Stimulated activated naive CD8-positive, alpha-beta T cell treated with anti-CD3 and anti-CD28 coated beads, Interleukin-15, amount 100 ng/mL, for 72 hours (primary cell): ENCODE results near the gene ROBO2.

Source experiments
- ATAC-seq: fragments of 150-1000 bp; cut with Tn5 transposase; 2 replicates; pipeline ENCODE4 v1.10.0; 2021; ENCODE audit warnings: mild to moderate bottlenecking, moderate library complexity
- DNase-seq, 2 donors: peaks; one replicate each; pipeline ENCODE4 v3.0.0; 2021 to 2022
- H3K27ac Mint-ChIP-seq, 2 donors: one replicate each; pipeline ENCODE4 v1.8.0; 2022; ENCODE audit warnings: mild to moderate bottlenecking in 2 of 2, mixed read lengths in 2 of 2, moderate library complexity in 2 of 2
- H3K27me3 Mint-ChIP-seq: one replicate; pipeline ENCODE4 v1.8.0; 2022; ENCODE audit warnings: mixed read lengths
- H3K4me1 Mint-ChIP-seq: one replicate; pipeline ENCODE4 v1.8.0; 2022; ENCODE audit warnings: mild to moderate bottlenecking, mixed read lengths
- H3K4me3 Mint-ChIP-seq, 2 donors: one replicate each; pipeline ENCODE4 v1.8.0; 2022; ENCODE audit warnings: mild to moderate bottlenecking in 2 of 2, mixed read lengths in 2 of 2, moderate library complexity in 1 of 2
- H3K9me3 Mint-ChIP-seq, 2 donors: one replicate each; pipeline ENCODE4 v1.8.0; 2022; ENCODE audit warnings: mixed read lengths in 2 of 2

Gene ROBO2

DNA sequence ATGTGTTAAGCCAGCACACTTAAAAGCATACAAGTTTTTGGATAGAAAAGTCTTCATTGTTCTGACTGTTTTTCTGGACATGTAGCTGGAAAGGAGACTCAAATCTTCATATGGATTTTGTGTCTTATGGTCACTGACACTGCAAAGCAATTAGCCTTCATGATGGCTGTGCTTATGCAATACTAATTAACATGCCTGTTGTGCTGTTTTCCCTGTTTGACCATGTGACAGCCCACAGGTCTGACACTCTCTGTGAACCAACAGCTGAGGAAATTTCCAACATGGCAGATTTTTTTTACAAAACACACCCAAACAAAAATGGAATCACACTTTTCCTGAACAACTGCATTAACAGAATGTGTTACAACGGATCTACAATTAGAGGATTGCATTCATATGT, 248.4 kb downstream of the ROBO2 start:
- DNase-seq (no peak), ATAC-seq (no peak)
- Mint-ChIP-seq H3K27ac (no peak overlapping the region), H3K27me3 (no peaks in the 10 kb centered on the region), H3K9me3 (peaks cover 10 to 32% of the 10 kb centered on the region in 2 donors), H3K4me3 (no peak overlapping the region), H3K4me1 (no peaks in the 10 kb centered on the region)

DNA sequence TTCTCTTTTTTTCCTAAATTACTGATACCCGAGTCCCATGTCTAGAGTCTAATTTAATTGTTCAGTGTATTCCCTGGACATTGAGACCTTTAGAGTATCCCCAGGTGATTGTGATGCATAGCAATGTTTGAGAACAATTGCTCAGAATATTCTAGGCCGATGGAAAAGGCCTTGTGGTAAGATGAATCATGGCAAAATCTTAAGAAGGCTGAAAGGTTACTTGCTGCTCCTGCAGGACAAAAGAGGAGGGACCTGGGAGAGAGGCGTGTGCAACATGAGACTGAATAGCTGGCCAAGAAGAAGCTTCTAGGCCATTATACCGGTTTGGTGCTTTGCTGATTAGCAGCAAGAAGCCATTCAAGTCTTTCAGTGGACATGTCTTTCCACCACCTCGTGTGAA, 256.6 kb downstream of the ROBO2 start:
- no peaks in the 10 kb centered on the region for H3K27me3 Mint-ChIP-seq
- H3K4me1 Mint-ChIP-seq = no peaks in the 10 kb centered on the region
- DNase-seq = no peak
- H3K9me3 Mint-ChIP-seq = peaks cover 47 to 50% of the 10 kb centered on the region in 2 donors
- H3K27ac Mint-ChIP-seq = no peak overlapping the region
- ATAC-seq = no peak
- H3K4me3 Mint-ChIP-seq = no peak overlapping the region

DNA sequence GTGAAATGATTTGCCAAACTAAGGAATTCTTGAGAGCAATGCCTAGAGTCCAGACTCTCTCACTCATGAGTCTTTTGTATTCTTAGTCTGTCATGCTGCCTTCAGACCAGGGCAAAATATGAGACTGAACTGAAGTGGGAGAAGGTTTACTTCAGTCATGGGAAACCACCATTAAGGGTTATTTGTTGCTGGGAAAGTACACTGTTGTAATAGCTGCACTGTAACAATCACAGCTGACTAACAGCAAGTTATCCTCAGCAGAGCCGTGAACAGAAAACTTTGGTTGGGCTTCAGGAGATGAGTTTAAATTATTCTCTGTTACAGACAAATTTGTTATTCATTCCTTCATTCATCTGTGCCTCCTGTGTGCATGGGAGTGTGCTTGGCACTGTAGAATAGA, 258.5 kb downstream of the ROBO2 start:
- no peak overlapping the region for H3K27ac Mint-ChIP-seq
- H3K9me3 Mint-ChIP-seq = peaks cover 33 to 42% of the 10 kb centered on the region in 2 donors
- DNase-seq (no peak), ATAC-seq (no peak)
- H3K4me1 Mint-ChIP-seq = no peaks in the 10 kb centered on the region
- H3K4me3 Mint-ChIP-seq = no peak overlapping the region
- H3K27me3 Mint-ChIP-seq = no peaks in the 10 kb centered on the region

DNA sequence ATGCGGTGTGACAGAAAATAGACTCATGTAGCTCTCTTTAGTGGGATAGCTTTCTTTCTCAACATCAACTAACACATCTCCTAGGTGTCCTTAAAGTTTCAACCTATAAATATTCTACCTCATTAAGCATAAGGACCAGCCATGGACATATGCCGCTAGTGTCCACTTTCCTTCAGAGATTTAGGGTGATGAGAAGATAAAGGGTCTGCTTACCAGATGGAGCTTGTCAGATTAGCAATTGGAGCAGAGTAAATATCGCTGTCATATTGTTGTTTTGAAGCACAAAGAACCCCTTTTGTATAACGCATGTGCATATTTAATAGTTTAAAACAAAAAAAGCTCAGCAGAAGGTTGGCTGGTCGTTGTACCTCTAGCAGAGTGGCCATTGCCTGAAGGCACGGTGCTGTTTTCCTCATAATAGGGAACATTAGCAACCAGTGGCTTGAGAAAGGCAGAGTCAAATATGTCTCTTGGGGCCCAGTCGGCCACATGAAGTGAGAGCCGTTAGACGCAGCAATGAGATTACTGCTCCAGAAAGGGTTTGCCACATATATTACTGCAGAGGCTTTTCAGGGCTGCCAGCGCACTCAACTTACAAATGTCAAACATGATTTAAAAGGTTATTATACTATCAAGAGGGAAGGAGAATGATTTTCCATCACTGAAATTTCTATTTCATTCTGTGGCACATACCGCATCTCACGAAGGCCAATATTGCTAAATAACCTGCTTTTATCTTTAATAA, 264.2 kb downstream of the ROBO2 start:
- no peaks in the 10 kb centered on the region for H3K27me3 Mint-ChIP-seq
- H3K9me3 Mint-ChIP-seq = peaks cover 5 to 6% of the 10 kb centered on the region in 2 donors
- DNase-seq (no peak), ATAC-seq (no peak)
- H3K4me3 Mint-ChIP-seq = no peak overlapping the region
- no peaks in the 10 kb centered on the region for H3K4me1 Mint-ChIP-seq
- no peak overlapping the region for H3K27ac Mint-ChIP-seq

DNA sequence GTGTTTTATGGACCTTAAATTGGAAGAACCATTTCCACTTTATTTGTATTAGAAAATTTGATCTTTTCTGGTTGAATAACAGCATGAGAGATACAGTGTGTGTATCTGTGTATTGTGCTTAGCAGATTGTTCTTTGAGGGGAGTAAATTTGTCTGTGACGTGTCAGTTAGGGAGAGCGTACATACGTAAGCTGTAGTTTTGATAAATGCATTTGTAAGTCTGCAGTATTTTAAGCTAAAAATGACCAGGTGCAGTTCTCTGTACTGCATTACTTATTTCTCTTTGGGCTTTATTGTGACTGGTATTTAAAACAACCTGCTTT, 264.8 kb downstream of the ROBO2 start:
- ATAC-seq = no peak
- H3K27ac Mint-ChIP-seq = no peak overlapping the region
- H3K4me1 Mint-ChIP-seq = no peaks in the 10 kb centered on the region
- no peak overlapping the region for H3K4me3 Mint-ChIP-seq
- H3K27me3 Mint-ChIP-seq = no peaks in the 10 kb centered on the region
- peaks cover 0 to 1% of the 10 kb centered on the region in 2 donors for H3K9me3 Mint-ChIP-seq
- DNase-seq = no peak

DNA sequence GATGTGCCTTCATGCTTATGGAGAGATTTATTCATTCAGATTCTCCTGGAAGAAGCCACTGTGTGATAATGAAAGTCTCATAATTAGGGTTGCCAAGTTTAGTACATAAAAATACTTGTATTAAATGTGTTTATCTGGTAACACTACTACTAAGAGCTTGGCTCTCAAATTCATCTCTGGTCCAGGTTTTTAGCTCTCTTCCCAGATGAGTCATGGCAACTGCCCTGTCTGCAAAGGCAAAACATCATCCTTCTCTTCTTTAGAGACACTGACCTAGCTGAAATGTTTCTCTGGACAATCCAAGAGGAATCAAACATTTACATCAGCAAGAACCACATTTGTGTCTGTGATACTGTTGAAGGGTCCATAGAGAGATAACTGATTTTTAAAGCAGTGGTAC, 269.6 kb downstream of the ROBO2 start:
- Mint-ChIP-seq H3K9me3 (peaks cover 0 to 5% of the 10 kb centered on the region in 2 donors), H3K27ac (no peak overlapping the region), H3K4me1 (no peaks in the 10 kb centered on the region), H3K27me3 (no peaks in the 10 kb centered on the region), H3K4me3 (no peak overlapping the region)
- no peak for DNase-seq
- no peak for ATAC-seq

DNA sequence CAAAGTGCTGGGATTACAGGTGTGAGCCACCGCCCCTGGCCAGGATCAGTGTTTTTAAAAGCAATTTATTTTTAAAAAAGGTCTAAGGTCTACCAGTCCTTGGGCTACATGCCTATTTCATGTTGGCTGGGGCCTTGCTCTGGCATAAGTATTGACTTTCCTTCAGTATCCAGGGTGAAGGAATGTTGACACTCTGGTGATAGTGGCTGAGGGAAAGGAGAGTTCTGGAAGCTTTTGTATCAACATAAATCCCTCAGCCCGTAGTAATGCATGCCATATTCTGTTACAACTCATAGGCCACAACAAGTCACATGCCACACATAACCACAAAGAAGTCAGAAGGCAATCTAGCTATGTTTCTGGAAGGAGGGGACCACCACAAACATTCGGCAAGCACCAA, 273.9 kb downstream of the ROBO2 start:
- H3K9me3 Mint-ChIP-seq = peaks cover 0 to 5% of the 10 kb centered on the region in 2 donors
- no peak for DNase-seq
- no peak for ATAC-seq
- H3K4me1 Mint-ChIP-seq = no peaks in the 10 kb centered on the region
- H3K27me3 Mint-ChIP-seq = no peaks in the 10 kb centered on the region
- no peak overlapping the region for H3K4me3 Mint-ChIP-seq
- no peak overlapping the region for H3K27ac Mint-ChIP-seq

DNA sequence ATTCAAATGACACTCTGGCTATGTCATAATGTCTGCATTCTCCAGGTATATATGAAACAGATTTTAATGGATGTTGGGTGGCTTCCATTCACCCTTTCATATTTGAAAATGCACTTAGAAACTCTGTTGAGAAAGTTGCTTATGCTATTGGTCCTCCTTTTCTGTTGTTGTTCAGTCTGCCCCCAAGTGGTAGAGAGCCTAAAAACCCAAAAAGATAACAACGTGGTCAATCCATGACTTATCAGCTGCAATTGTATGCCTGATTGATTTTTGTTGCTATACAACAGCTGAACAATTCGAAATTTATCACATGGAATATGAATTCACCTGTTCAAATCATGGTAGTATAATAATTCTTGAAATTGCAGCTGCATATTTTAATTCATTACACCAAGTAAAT, 279.8 kb downstream of the ROBO2 start:
- Mint-ChIP-seq H3K27ac (no peak overlapping the region), H3K4me3 (no peak overlapping the region), H3K4me1 (no peaks in the 10 kb centered on the region), H3K9me3 (peaks cover 4 to 6% of the 10 kb centered on the region in 2 donors), H3K27me3 (no peaks in the 10 kb centered on the region)
- ATAC-seq (no peak), DNase-seq (no peak)

DNA sequence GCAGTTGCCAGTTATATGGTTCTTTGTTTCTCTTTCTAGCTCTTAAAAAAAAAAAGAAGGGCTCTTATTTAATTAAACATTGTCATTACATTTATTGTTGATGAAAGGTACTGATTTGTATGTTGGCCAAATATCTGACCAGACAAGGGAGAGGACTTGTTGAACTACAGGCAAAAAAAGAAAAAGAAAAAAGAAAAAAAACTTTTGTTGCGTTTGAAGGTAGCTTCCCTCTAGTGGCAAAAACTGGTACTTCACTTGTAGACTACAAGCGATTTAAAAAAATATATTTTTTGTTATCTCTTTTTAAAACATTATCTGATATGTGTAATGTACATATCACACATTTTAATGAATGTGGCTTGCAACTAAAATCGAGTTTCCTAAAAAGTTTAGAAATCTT, 280.6 kb downstream of the ROBO2 start:
- Mint-ChIP-seq H3K27ac (no peak overlapping the region), H3K4me1 (no peaks in the 10 kb centered on the region), H3K27me3 (no peaks in the 10 kb centered on the region), H3K9me3 (peaks cover 4 to 6% of the 10 kb centered on the region in 2 donors), H3K4me3 (no peak overlapping the region)
- ATAC-seq (no peak), DNase-seq (no peak)

DNA sequence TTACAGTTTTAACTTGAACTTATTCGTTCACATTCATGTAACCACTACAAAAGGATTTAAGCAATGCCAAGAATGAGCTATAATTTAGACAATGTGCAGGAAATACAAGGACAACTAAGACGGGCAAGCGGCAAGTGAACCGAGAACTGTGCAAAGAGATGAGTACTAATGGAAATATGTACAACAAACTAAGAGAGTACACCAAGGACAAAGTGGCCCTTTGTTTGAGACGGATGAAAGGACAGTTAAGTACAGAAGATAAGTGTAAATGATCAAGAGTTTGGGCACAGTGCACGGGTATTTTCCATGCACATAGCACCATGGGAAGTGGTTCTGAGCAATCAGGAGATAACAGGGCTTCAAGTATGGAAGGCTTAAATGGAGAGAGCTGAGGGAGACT, 281.7 kb downstream of the ROBO2 start:
- H3K27me3 Mint-ChIP-seq = no peaks in the 10 kb centered on the region
- H3K4me1 Mint-ChIP-seq = no peaks in the 10 kb centered on the region
- H3K27ac Mint-ChIP-seq = no peak overlapping the region
- peaks cover 4 to 6% of the 10 kb centered on the region in 2 donors for H3K9me3 Mint-ChIP-seq
- ATAC-seq (no peak), DNase-seq (no peak)
- no peak overlapping the region for H3K4me3 Mint-ChIP-seq

DNA sequence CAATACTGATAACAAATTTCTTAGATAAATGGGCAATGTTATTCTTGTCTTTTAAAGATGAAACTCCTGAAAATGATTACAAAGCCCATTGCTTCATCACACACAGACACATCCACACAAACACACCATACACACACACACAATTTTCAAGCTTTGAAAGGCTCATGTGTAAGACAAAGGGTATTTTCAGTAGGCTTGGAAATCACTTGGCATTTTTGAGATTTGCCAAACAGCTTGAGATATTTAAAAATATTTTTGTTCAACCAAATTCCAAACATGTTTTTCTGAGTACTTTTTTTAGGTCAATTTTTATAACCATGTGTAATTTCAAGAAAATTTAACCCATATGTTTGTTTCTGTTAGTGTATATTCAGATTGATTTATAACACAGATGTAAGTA, 283.7 kb downstream of the ROBO2 start:
- ATAC-seq (no peak), DNase-seq (no peak)
- Mint-ChIP-seq H3K4me3 (no peak overlapping the region), H3K27me3 (no peaks in the 10 kb centered on the region), H3K27ac (no peak overlapping the region), H3K4me1 (no peaks in the 10 kb centered on the region), H3K9me3 (peaks cover 4 to 6% of the 10 kb centered on the region in 2 donors)

DNA sequence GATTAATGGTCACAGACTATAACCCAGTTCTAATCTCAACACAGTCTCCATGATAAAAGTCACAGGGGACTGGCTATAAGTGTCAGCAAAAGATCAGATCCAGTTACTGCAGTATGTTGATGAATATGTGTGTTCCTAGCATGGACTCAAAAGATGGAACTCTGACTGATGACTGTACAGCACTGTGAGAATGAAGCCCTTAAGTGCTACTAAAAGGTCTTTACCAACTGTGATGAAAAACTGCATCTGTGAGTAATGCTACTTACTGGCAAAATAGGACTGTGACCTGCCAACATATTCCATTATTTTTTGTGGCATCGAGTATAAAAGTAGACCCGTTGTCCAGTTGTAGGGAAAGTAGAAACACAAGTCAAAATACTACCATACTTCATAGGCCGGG, 284.2 kb downstream of the ROBO2 start:
- Mint-ChIP-seq H3K27me3 (no peaks in the 10 kb centered on the region), H3K9me3 (peaks cover 4 to 6% of the 10 kb centered on the region in 2 donors), H3K4me1 (no peaks in the 10 kb centered on the region), H3K4me3 (no peak overlapping the region), H3K27ac (no peak overlapping the region)
- ATAC-seq = no peak
- no peak for DNase-seq

DNA sequence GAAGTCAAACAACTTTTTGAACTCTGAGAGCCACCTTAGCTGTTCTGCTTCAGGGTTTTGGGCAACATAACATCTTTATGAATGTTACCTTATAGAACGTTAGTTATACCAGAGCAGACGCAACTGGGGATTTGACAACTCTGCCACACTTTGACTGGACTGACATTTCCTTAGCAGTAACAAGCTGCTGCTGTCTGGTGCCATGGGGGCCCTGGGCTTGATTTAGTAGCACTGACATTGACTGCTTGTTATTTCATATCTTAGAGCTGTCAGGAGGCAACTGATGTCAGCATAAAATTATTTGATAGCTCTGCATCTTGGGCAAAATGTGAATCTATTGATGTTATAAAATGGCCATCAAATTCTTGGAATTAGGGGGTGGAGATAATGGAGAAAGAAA, 285.4 kb downstream of the ROBO2 start:
- no peak for ATAC-seq
- Mint-ChIP-seq H3K4me3 (no peak overlapping the region), H3K27ac (no peak overlapping the region), H3K27me3 (no peaks in the 10 kb centered on the region), H3K9me3 (peaks cover 6 to 9% of the 10 kb centered on the region in 2 donors), H3K4me1 (no peaks in the 10 kb centered on the region)
- DNase-seq = no peak

DNA sequence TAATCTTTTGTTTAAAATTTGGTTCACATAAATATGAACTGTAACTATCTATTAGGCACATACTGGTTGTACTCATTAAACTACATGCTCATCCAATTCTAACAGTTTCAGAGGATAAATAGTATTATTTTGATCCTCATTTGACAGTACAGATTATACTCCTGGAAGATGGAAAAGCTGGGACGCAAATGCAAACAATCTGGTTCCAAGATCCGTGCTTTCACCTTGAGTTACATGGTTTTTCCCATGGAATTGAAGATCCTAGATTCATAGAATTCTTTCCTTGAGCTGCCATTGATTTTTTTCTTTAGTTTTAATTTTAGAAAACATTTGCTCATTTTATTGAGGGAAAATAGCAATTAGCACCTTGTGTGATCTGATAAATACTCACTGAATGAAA, 285.8 kb downstream of the ROBO2 start:
- Mint-ChIP-seq H3K27me3 (no peaks in the 10 kb centered on the region), H3K9me3 (peaks cover 6 to 9% of the 10 kb centered on the region in 2 donors), H3K27ac (no peak overlapping the region), H3K4me1 (no peaks in the 10 kb centered on the region), H3K4me3 (no peak overlapping the region)
- ATAC-seq = no peak
- DNase-seq = no peak

DNA sequence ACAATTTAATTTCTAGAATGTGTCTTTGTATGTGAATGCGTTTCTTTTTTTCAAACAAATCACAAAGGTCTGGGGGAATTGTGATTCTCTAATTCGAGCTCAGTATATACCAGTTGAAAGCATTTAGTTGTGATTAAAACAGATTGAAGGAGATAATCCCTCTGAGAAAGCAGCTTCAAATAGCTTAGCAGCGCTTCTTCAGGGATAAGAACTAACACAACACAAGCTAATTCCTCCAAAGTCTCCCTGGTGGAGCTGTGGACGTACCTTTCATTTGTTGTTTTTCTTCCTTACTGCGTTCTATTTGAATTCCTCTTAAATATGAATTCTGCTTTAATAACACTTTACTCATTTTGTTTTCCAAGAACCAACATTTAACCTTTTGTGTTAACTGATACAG, 286.7 kb downstream of the ROBO2 start:
- Mint-ChIP-seq H3K9me3 (peaks cover 4 to 8% of the 10 kb centered on the region in 2 donors), H3K27me3 (no peaks in the 10 kb centered on the region), H3K4me3 (no peak overlapping the region), H3K4me1 (no peaks in the 10 kb centered on the region), H3K27ac (no peak overlapping the region)
- ATAC-seq (no peak), DNase-seq (no peak)

DNA sequence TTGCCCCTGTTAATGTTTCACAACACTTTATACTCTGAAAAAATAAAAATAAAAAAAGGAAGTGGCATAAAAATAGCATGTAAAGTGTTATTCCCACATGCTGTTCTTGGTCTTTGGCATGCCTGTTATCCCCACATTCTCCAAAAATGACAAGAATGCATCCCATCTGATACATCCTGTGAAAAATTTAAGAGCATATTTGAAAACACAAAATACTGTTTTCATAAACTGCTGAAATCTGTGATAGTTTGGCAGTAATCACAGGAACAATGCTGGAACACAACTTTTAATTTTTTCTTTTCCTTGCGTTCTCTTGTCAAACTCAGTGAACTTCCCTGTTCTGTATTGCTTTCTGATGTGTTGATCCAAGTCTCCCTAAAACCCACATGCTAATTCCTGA, 288.8 kb downstream of the ROBO2 start:
- no peaks in the 10 kb centered on the region for H3K27me3 Mint-ChIP-seq
- no peak for DNase-seq
- no peak overlapping the region for H3K4me3 Mint-ChIP-seq
- ATAC-seq = no peak
- H3K9me3 Mint-ChIP-seq = peaks cover 0 to 5% of the 10 kb centered on the region in 2 donors
- no peak overlapping the region for H3K27ac Mint-ChIP-seq
- H3K4me1 Mint-ChIP-seq = no peaks in the 10 kb centered on the region

DNA sequence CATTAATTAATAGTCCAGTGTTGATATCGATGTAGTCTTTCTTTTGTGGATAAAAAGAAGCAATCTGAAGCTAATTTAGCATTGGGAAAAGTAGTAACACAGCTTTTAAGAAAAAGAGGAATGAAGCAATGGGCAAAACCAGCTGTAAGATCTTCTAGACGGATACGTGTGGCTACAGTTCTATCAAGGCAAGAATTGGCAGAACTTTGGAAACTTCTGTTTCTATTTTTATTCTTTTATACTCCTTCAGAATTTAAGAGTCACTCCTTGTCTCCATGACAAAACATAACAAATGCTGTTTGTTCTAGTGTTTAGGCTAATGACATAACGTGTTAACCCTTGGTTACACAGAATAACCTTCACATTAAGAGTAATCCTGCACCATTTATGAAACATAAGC, 289.2 kb downstream of the ROBO2 start:
- Mint-ChIP-seq H3K4me3 (no peak overlapping the region), H3K9me3 (peaks cover 0 to 8% of the 10 kb centered on the region in 2 donors), H3K27ac (no peak overlapping the region), H3K4me1 (no peaks in the 10 kb centered on the region), H3K27me3 (no peaks in the 10 kb centered on the region)
- no peak for ATAC-seq
- DNase-seq = no peak
